Activated CD4-positive, alpha-beta T cell treated with anti-CD3 and anti-CD28 coated beads, Interleukin-2, amount 50 U/mL, for 48 hours (primary cell): ENCODE measurements around the gene NEU4.

Experiments
- DNase-seq, 2 experiments: peaks; one replicate each; pipeline ENCODE4 v3.0.0-alpha.2; 2020

Gene NEU4

DNA sequence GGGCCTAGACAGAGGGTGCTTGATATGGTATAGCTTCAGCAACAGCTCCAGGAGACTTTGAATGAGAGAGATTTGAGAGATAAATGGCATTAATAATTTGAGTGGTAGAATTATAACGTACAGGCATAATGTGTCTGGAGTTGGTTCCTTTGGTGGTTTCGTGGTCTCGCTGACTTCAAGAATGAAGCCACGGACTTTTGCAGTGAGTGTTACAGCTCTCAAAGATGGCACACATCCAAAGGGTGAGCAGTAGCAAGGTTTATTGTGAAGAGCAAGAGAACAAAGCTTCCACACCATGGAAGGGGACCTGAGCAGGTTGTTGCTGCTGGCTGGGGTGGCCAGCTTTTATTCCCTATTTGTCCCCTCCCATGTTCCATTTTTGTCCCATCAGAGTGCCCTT, 26.6 kb downstream of the NEU4 start:
- DNase-seq: no peak

DNA sequence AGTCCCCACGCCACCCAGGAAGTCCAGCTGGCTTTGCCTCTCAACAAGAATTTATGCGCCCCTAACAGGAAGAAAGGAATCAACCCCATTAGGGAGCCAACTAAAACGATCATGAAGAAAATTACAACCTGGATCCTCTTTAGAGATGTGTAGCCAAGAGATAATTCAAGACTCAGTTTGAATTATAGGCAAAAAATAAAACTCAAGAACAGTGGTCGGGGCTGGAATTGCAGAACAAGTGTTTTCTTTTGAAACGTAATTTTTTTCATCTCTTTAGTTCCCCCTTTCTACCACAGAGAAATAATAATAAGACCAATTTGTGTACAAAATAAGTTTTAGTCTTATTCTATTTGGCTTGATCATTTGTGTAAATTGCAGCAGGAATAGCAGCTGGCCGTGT, 27.3 kb downstream of the NEU4 start:
- no peak for DNase-seq

DNA sequence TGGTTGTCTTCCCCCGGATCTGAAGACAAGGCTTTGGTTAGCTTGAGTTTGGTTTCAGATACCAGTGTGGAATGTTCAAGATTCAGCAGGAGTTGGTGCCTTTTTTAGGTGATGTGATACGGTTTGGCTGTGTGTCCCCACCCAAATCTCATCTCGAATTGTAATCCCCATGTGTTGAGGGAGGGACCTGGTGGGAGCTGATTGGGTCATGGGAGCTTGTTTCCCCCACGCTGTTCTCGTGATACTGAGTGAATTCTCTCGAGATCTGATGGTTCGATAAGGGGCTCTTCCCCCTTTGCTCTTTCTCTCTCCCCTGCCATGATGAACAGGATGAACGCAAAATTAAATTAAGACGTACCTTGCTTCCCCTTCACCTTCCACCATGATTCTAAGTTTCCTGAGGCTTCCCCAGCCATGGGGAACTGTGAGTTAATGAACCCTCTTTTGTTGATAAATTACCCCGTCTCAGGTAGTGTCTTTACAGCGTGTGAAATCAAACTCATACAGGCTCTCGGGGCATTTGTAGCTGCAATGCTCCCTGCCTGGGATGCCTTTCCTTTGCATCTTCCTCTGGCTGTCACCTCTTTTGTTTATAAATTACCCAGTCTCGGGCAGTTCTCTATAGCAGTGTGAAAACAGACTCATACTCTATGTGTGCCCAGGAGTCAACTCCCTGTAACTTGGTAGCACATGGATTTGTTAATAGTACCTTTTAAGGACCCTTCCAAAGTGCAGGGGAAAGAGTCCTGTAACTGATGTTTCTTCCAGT, 28.4 kb downstream of the NEU4 start:
- DNase-seq: no peak

- no peak for DNase-seq
Measured at GRCh38 chr2:241841181-241842066, 32.4 kb downstream of the NEU4 start.

DNA sequence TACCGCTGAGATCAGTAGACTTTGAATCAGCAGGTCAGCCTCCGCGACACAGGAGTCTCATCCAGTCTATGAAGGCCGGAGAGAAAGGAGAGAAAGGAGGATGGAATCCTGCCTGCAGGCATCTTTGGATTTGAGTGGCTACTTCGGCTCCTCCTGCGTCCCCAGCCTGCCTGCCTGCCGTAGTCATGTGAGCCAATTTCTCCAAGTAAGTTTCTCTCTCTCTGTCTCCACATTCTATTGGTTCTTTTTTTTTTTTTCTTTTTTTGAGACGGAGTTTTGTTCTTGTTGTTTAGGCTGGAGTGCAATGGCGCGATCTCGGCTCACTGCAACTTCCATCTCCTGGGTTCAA, 33.0 kb downstream of the NEU4 start:
- no peak for DNase-seq

DNA sequence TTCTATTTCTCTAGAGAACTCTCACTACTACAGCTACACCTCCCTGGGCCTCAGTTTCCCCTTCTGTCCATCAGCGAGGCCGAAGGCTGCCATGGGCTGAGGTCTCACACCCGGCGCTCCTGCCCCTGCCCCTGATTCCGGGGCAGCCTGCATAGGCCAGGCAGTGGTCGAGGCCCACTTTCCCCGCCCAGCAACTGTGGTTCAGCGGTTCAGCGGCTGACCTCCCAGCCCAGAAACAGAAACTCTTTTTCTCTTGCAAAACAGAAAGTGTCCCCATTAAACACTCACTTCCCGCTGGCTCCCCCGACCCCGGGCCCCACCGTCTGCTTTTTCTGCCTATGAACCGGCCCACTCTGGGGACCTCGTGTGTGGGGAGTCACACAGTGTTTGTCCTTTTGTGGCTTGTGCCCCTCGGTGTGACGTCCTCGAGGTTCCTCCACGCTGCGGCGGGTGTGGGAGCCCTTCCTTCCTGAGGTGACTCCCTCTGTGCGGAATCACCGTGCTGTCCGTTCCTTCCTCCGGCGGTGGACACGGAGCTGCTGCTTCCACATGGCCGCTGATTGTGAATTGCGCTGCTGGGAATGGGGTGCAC, 33.7 kb downstream of the NEU4 start:
- peak; percentile 55 to 67 for DNase-seq

DNA sequence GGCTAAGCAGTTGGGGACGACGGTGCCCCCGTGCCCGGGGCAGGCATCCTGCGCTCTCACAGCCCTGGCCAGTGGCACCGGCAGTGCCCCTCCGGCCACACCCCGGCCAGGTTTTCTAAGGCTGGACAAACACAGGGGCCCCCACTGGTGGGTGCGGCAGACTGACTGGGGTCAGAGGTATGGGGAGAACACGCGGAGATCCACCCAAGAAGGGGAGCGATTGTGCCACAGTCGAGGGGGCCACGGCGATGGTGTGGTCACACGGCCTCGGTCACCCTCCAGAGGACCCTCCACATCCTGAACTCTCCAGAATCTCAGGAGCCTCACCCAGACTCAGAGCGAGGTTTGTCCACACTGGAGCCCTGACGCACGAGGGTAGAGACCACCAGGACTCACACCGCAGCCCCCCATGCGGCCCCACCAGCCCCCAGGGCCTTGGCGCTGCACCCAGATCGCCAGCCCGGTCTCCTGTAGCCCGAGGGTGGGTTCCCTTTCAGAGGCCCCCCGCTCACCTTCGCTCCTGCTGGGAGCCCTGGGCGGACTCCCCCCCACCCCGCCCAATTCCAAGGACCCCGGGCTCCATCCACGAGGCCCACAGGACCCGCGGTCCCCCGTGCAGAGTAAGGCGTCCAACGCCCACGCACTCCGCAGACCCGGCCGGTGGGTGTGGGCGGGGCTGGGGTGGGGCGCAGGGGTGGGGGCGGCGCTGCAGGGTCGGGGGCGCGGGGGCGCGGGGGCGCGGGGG, 34.5 kb downstream of the NEU4 start:
- no peak for DNase-seq

DNA sequence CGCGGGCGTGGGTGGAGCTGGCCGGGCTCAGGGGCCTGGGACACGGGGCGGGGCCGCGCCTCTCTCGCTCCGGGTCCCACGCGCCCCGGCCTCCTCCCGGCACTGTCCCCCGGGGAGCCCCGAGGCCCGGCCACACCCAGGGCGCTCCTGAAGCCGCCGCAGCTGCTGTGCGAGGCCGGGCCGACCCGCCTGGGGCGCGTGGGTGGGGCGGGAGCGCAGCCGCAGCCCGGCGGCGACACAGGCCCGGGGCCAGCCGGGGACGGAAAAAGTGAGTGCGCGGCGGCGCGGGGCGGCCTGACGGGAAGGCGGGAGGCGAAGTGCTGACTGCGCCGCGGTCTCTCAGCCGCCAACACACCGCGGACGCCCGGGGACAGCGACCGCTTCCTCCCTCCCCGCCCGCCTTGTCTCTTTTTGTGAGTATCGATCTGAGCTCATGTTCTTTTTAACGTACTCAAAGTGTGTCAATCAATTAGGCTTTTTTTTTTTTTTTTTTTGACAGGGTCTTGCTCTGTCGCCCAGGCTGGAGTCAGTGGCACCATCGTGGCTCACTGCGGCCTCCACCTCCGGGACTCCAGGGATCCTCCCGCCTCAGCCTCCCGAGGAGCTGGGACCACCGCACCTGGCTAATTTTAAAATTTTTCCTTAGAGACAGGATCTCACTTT, 35.2 kb downstream of the NEU4 start:
- peak; percentile 89 to 91 for DNase-seq

GRCh38 chr2:241844831-241845578, 36.0 kb downstream of the NEU4 start:
- no peak for DNase-seq

DNA sequence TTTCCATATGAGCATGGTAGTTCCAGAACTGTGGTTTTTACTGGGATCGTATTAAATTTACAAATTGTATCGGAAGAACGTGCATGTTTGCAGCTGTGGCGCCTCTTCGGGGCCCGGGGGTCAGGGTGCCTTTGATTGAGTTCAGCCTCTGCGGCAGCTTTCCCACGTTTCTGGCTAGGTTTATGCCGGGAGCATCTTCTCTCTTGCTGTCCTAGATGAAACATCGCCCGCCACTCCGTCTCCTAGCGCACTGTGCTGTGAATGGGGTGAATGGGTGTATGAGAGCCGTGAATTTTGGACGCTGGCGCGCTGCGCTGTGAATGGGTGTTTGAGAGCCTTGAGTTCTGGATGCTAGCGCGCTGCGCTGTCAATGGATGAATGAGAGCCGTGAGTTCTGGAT, 37.4 kb downstream of the NEU4 start:
- no peak for DNase-seq

DNA sequence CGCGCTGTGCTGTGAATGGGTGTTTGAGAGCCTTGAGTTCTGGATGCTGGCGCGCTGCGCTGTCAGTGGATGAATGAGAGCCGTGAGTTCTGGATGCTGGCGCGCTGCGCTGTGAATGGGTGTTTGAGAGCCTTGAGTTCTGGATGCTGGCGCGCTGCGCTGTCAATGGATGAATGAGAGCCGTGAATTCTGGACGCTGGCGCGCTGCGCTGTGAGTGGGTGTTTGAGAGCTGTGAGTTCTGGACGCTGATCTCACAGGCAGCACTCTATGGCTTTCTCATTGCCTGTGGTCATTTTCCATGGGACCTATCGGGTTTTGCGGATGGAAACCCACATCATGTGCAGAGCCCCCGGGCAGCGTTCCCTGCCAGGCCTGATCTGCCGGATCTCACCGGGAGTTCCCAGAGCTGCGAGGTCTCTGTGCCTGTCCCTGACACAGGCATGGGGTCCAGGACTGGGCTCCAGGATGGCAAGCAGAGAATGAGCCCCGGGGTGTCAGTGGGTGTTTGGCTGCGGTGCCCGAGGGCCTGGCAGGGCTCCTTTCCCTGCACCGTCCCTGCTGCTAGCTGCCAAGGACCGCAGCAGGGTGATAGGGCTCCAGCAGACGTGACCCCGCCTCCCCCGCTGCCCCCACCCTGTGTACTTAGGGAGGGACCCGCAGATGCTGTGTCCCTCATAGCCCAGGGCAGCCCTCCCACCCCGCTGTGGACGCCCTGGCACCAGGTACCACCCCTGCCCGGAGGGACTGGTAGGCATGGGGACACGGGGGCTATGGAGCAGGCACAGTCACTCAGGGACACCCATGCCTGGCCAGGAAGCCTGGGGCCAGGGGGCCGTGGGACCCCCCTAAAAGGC, 40.0 kb downstream of the NEU4 start:
- DNase-seq: no peak

DNA sequence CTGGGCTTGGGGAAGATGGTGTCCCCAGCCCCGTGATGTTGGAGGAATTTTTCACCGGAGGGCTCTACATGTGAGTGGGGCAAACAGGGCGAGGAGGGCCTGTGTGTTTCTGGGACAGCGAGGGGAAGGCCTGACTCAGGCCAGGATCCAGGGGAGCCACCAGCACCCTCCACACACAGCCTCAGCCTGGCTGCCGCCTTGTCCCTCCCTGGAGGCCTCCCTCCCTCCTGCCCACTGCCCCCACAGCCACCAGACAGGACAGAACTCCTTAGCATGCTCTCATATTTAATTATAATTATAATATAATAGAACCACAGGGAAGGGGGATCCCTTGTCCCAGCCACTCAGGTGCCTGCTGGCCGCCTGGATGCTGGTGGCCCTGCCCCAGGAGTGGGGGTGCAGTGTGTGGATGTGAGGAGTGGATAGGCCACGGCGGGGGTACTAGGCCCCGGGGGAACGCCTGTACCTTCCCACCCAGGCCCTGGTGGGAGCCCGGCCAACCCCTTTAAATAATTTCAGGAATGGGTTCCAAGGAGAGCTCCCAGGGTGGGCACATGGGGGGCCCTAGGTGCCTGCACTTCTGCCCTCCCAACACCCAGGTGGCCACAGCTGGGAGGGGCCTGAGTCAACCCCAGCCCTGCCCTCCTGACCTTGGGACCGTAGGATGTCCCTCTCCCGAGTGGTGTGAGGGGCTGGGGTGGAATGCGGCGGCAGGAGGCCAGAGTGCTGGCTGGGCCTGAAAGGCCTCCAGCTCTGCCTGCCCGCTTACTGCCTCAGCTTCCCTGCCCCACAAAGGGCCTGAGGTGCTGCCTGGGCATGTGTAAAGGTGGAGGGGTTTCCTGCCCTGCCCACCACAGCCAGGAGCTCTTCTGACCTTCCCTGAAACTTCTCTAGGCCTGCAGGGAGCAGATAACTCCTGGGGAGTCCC, 40.9 kb downstream of the NEU4 start:
- DNase-seq: no peak

DNA sequence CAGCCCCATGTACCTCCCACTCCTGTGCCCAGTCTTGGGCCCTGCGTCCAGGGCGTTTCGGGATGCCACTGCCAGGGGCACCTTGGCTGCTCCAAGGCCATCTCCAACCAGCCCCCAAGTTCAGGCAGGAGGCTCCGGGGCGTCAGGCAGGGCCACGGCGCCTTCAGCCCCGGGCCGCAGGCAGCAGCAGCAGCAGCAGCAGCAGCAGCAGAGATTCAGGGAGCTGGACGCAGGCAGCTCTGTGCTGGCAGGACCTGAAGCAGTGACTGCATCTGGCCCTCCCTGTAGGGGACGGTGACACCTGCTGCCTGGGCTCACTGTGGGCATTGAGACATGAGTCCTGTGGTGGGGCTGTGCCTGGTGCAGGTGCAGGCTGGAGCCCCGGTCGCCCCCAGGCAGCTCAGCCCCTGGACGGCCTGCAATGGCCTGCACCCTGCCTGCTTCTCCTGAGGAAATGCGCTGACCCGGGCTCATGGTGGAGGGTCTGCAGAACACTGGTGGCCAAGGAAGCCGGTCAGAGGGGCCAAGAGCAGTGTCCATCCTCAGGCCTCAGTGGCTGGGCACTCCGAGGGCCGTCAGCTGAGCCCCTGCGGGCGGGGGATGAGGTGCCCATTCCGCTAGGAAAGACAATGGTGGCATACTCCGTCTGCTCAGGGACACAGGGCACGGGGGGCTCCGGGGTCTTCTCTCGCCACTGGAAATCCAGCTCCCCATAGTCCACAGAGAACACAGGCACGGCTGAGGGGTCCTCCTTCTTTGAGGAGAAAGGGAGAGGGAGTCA, 41.7 kb downstream of the NEU4 start:
- no peak for DNase-seq

DNA sequence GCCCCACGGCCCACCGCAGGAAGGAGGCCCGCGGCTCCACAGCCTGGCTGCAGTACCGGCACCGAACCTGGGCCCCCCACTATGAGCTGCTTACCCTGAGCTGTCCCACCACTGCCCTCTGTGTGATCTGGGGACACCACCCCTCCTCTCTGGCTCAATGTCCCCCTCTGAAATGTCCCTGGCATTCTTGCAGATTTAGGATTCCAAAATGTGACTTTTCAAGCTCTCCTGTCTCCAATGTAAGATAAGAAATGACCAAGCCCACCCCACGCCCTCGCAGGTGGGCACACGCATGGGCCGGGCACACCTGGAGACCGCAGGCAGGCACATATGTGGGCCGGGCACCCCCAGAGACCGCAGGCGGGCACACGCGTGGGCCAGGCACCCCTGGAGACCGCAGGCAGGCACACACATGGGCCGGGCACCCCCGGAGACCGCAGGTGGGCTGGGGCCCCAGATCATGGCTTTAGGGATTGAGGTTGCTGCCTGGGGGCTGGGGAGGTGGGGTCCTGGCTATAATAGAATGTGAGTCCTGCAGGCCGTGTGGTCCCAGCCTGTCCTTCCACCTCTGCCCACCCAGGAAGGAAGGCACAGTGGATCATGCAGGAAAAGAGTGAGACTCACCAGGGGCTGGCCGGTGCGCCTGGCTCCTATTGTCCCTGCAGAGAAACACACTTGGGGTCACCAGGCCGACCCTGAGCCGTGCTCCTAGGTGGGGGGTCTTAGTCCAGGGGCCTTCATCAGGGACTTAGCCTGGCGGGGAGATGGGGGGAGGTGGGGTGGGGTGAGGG, 42.5 kb downstream of the NEU4 start:
- peak in 1 of 2 experiments; percentile 3 for DNase-seq

GRCh38 chr2:241852116-241852980, 43.4 kb downstream of the NEU4 start:
- DNase-seq: peak; percentile 0 to 2

DNA sequence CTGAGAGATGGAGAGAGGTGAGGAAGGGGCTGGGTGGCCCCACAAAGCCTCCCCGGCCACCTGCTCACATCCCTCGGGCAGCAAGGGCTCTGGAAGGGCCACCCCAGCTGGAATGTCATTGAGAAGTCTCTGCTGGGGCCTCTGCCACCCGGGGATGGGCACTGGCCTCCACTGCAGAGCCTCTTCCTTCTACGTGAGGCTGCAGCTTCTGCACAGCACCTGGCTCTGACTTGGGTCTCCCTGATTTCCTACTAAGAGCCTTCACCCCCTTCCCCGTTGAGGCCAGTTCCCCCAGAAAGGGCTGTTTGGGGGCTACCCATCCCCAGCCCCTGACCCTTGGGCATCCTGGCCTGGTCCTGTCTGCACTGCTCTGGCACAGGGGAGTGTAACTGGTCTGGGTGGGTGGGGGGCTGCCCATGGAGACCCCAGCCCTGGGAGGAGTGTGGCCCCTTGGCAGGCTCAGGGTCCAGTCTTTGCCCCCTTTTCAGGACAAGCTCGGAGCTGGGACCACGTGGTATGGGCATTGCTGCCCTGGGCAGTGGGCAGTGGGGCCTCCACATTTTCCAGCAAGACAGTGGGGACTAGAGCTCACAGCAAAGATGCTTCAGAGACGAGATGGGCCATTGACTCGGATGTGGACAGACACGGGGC, 44.1 kb downstream of the NEU4 start:
- DNase-seq: peak; percentile 0 to 4
